Adipocyte (in vitro differentiated cells): ENCODE data around the gene OCEL1.

Experiments used
- DNase-seq: peaks from one replicate; pipeline ENCODE4 v3.0.0-alpha.2; 2015; ENCODE audit warnings: low read depth
- H3K27me3 ChIP-seq: replicated peaks from 2 replicates; pipeline ENCODE4 v1.7.0; 2013; ENCODE audit warnings: mild to moderate bottlenecking, low read length, moderate library complexity; ENCODE audit not compliant: control insufficient read depth, insufficient read depth
- H3K36me3 ChIP-seq: 2 replicates; pipeline ENCODE4 v1.7.0; 2013; ENCODE audit warnings: low read length, mild to moderate bottlenecking, moderate library complexity; ENCODE audit not compliant: control insufficient read depth, insufficient read depth, severe bottlenecking
- H3K4me1 ChIP-seq: 2 replicates; pipeline ENCODE4 v1.7.0; 2013; ENCODE audit warnings: mild to moderate bottlenecking, low read length, moderate library complexity; ENCODE audit not compliant: control insufficient read depth, insufficient read depth
- H3K4me3 ChIP-seq: 2 replicates; pipeline ENCODE4 v1.7.0; 2013; ENCODE audit warnings: mild to moderate bottlenecking, low read length, moderate library complexity
- H3K9ac ChIP-seq: 2 replicates; pipeline ENCODE4 v1.7.0; 2013; ENCODE audit warnings: mild to moderate bottlenecking, low read length, moderate library complexity
- H3K9me3 ChIP-seq: 2 replicates; pipeline ENCODE4 v1.7.0; 2013; ENCODE audit warnings: mild to moderate bottlenecking, low read length, moderate library complexity; ENCODE audit not compliant: control insufficient read depth

OCEL1 gene

DNA sequence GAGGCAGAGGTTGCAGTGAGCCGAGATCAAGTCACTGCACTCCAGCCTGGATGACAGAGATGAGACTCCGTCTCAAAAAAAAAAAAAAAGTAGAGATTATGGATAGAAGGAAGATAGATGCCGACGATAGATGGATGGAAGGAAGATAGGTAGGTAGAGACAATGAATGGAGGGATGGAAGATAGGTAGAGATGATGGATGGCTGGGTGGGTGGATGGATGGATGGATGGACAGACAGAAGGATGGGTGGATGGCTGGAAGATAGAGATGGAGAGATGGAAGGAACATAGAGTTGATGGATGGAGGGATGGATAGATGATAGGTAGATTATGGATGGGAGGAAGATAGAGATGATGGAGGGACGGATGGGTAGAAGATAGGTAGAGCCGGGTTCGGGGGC lies 29.4 kb upstream of the OCEL1 start:
- DNase-seq: no peak
- Histone ChIP-seq H3K36me3 (peaks cover 73% of the 10 kb centered on the region), H3K4me1 (no peaks in the 10 kb centered on the region), H3K9me3 (no peaks in the 10 kb centered on the region), H3K27me3 (no peaks in the 10 kb centered on the region), H3K4me3 (no peak overlapping the region), H3K9ac (no peak overlapping the region)

DNA sequence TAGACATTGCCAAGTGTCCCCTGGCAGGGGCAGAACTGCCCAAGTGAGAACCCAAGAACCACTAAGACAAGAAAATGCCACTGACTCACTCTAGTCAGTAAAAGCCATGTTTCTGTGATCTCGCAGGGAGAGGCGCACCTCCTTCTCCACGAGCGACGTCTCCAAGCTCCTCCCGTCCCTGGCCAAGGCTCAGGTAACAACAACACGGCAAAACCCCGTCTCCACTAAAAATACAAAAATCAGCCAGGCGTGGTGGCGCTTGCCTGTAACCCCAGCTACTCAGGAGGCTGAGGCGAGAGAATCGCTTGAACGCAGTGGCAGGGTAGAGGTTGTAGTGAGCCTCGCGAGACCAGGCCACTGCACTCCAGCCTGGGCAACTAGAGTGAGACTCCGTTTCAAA lies 28.4 kb upstream of the OCEL1 start:
- no peaks in the 10 kb centered on the region for H3K9me3 ChIP-seq
- peaks cover 77% of the 10 kb centered on the region for H3K36me3 ChIP-seq
- no peak overlapping the region for H3K4me3 ChIP-seq
- H3K9ac ChIP-seq: no peak overlapping the region
- no peaks in the 10 kb centered on the region for H3K27me3 ChIP-seq
- no peaks in the 10 kb centered on the region for H3K4me1 ChIP-seq
- no peak for DNase-seq

- no peak overlapping the region for H3K9ac ChIP-seq
- DNase-seq: no peak
- no peaks in the 10 kb centered on the region for H3K4me1 ChIP-seq
- H3K27me3 ChIP-seq: no peaks in the 10 kb centered on the region
- peaks cover 67% of the 10 kb centered on the region for H3K36me3 ChIP-seq
- no peaks in the 10 kb centered on the region for H3K9me3 ChIP-seq
- H3K4me3 ChIP-seq: no peak overlapping the region
Observed at GRCh38 chr19:17200408-17201079, 25.5 kb upstream of the OCEL1 start.

GRCh38 chr19:17202249-17202648 lies 23.8 kb upstream of the OCEL1 start:
- H3K9me3 ChIP-seq: no peaks in the 10 kb centered on the region
- DNase-seq: no peak
- H3K36me3 ChIP-seq: peaks cover 76% of the 10 kb centered on the region
- H3K9ac ChIP-seq: no peak overlapping the region
- H3K4me1 ChIP-seq: no peaks in the 10 kb centered on the region
- H3K27me3 ChIP-seq: no peaks in the 10 kb centered on the region
- no peak overlapping the region for H3K4me3 ChIP-seq

- Histone ChIP-seq H3K9ac (no peak overlapping the region), H3K27me3 (no peaks in the 10 kb centered on the region), H3K9me3 (no peaks in the 10 kb centered on the region), H3K4me3 (no peak overlapping the region), H3K36me3 (peaks cover 71% of the 10 kb centered on the region), H3K4me1 (no peaks in the 10 kb centered on the region)
- no peak for DNase-seq
Observed at GRCh38 chr19:17202713-17203112, 23.3 kb upstream of the OCEL1 start.

DNA sequence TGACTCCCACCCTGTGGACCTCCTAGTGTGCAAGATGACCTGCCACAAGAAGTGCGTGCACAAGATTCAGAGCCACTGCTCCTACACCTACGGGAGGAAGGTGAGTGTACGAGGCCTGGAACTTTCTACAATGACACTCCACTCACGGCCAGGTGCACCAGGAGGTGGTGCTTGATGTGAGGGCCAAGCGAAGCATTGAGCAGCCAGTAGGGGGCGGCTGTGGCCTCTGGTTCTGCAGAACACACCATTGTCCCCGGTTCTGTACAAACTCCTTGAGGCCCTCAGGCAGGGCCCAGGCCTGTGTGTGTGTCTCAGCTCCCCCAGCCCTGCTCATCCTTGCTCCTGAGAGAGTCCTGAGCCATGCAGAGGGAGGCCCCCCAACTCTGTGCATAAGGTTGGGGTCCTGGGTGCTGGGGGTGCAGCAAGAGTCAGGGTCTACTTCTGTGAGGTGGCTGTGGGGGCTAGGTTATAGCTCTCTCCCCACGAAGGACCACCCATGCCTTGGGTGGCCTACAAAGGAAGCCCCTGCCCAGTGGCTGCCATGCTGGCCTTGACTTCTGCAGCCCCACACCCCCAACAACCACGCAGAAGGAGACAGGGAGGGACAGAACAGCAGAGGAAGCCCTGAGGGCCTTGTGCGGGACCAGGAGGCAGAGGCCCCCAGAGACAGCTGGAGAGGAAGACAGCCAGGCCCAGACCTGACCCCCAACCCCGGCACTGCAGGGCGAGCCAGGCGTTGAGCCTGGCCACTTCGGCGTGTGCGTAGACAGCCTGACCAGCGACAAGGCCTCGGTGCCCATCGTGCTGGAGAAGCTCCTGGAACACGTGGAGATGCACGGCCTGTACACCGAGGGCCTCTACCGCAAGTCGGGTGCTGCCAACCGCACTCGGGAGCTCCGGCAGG lies 20.5 kb upstream of the OCEL1 start:
- H3K27me3 ChIP-seq: no peaks in the 10 kb centered on the region
- no peak overlapping the region for H3K9ac ChIP-seq
- H3K4me1 ChIP-seq: peaks cover 8% of the 10 kb centered on the region
- H3K9me3 ChIP-seq: no peaks in the 10 kb centered on the region
- H3K36me3 ChIP-seq: peaks cover 70% of the 10 kb centered on the region
- DNase-seq: peak; percentile 71
- no peak overlapping the region for H3K4me3 ChIP-seq

DNA sequence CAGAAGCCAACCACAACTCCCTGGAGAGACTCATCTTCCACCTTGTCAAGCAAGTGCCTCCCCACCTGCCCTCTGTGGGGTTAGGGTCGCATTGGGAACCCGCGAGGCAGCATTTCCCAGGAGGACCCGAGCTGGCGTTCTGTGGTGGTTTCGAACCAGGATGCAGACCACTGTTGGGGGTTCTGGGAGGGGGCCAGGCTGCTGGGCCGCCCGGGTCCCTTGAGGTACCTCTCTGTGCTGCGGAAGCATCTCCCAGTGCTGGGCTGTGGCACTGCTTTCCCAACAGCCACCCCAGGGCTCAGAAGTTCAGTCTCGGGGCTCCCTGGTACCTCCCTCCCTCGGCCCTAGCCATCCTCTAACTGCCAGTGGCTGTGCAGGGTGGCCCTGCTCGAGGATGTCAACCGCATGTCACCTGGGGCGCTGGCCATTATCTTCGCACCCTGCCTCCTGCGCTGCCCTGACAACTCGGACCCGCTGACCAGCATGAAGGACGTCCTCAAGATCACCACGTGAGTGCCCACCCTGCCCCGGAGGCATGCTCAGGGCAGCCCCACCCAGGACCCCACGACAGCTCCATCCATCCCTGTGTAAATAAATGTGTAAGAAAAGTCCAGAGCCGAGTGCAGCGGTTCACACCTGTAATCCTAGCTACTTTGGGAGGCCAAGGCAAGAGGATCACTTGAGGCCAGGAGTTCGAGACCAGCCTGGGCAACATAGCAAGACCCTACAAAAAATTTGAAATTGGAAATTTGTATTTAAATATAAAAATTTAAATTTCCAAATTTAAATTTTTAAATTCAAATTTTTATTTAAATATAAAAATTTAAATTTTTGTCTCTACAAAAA lies 19.1 kb upstream of the OCEL1 start:
- DNase-seq: no peak
- no peak overlapping the region for H3K4me3 ChIP-seq
- H3K9ac ChIP-seq: no peak overlapping the region
- no peaks in the 10 kb centered on the region for H3K9me3 ChIP-seq
- H3K4me1 ChIP-seq: peaks cover 9% of the 10 kb centered on the region
- peaks cover 65% of the 10 kb centered on the region for H3K36me3 ChIP-seq
- H3K27me3 ChIP-seq: no peaks in the 10 kb centered on the region

DNA sequence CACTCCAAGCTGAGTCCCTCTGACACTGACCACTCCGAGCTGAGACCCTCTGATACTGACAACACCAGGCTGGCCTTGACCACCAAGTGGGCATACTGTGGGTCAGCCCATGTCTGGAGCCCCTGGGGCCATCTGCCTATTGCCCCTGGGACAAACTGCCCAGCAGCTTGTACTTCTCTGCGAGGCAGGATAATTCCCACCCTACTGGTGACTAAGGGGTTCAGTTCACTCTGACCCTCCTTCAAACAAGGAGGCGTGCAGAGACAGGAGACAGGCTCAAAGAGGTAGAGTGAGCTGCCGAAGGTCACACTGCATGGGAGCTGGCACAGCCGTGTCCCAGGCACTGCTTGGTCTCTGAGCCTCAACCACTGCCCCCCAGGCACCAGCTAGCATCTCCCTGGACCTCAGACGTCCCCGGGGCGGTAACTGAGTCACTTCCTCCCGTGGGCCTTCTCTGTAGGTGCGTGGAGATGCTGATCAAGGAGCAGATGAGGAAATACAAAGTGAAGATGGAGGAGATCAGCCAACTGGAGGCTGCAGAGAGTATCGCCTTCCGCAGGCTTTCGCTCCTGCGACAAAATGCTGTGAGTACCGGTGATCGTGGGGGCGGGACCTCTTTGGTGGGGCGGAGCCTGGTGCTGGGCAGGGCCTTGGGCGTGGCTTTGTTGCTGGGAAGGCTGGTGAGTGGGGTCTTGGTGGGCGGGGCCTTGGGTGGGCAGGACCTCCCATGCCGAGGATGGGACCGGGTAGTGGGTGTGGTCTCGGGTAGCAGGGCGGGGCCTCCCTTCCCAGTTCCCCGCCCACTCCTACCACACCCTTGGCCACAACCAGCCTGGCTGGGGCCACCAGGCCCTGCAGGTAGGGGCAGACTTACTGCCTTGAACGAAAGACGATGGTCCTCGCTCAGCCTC lies 16.6 kb upstream of the OCEL1 start:
- peaks cover 9% of the 10 kb centered on the region for H3K4me1 ChIP-seq
- no peaks in the 10 kb centered on the region for H3K9me3 ChIP-seq
- H3K36me3 ChIP-seq: peaks cover 58% of the 10 kb centered on the region
- H3K4me3 ChIP-seq: no peak overlapping the region
- H3K27me3 ChIP-seq: no peaks in the 10 kb centered on the region
- H3K9ac ChIP-seq: no peak overlapping the region
- DNase-seq: no peak

- no peaks in the 10 kb centered on the region for H3K9me3 ChIP-seq
- no peak overlapping the region for H3K9ac ChIP-seq
- H3K36me3 ChIP-seq: peaks cover 54% of the 10 kb centered on the region
- no peak for DNase-seq
- peaks cover 15% of the 10 kb centered on the region for H3K4me1 ChIP-seq
- no peak overlapping the region for H3K4me3 ChIP-seq
- no peaks in the 10 kb centered on the region for H3K27me3 ChIP-seq
Observed at GRCh38 chr19:17210296-17210695, 15.7 kb upstream of the OCEL1 start.

- no peak overlapping the region for H3K9ac ChIP-seq
- H3K36me3 ChIP-seq: peaks cover 42% of the 10 kb centered on the region
- H3K9me3 ChIP-seq: no peaks in the 10 kb centered on the region
- H3K27me3 ChIP-seq: no peaks in the 10 kb centered on the region
- no peak overlapping the region for H3K4me3 ChIP-seq
- H3K4me1 ChIP-seq: peaks cover 22% of the 10 kb centered on the region
- no peak for DNase-seq
Observed at GRCh38 chr19:17211547-17212446, 14.2 kb upstream of the OCEL1 start.
